GM13976 (cell line): ENCODE measurements around the gene RASAL1.
"Not testable (repeated sequence)": the region's sequence is repeated elsewhere in the genome, so short reads cannot be mapped to it uniquely, and the experiment has no call there.

ENCODE experiments used
- DNase-seq: peaks from one replicate; pipeline ENCODE4 v3.0.0; 2012; ENCODE audit warnings: low spot score
- in situ Hi-C: fragments of 300-500 bp; cut with MboI; formaldehyde crosslinking; loops from one replicate; pipeline ENCODE4 v1.12.0; 2022; ENCODE audit warnings: low sequenced_read_pairs, mixed read lengths, inconsistent platforms; ENCODE audit not compliant: unreplicated experiment
- TF ChIP-seq, protein P1 (sequence below): IDR thresholded peaks from 2 replicates; pipeline ENCODE4 v1.5.1; 2012; ENCODE audit warnings: borderline replicate concordance, mild to moderate bottlenecking; ENCODE audit not compliant: insufficient read depth; ENCODE audit errors: extremely low read depth, missing control alignments, control extremely low read depth

The RASAL1 gene

DNA sequence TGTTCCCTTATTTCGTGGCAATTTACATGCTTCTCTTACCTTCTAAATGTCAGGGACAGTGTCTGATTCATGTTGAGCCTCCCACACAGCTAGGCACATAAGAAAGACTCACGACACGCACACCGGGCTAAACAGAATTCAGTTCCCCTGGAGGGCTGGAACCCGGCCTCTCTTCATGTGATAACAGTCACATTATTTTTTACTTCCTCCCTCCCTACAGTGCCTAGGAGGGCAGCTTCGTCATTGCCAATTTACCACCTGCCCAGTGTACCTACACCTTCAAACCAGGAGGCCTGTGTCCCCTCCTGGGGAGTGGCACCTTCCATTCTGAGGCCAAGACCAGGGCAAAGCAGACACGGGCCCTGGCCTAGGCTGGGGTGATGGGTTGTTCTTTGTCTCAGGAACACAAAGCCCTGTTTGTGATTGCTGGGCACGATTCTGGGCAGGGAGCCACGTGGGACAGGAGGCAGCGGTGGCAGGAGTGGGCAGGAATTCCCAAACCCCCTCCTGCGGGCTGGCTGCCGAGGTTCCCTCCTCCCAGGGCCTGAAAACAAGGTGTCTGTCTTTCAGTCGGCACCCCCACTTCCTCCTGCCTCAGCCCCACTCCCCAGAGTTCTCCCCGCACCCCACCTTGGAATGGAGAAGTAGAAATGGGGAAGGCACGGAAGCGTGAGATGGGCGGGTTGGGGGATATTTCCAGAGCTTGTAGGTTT lies 6.8 kb upstream of the RASAL1 start:
- DNase-seq = no peak
- in situ Hi-C loops = no loop called here
- TF ChIP-seq, protein P1, sequence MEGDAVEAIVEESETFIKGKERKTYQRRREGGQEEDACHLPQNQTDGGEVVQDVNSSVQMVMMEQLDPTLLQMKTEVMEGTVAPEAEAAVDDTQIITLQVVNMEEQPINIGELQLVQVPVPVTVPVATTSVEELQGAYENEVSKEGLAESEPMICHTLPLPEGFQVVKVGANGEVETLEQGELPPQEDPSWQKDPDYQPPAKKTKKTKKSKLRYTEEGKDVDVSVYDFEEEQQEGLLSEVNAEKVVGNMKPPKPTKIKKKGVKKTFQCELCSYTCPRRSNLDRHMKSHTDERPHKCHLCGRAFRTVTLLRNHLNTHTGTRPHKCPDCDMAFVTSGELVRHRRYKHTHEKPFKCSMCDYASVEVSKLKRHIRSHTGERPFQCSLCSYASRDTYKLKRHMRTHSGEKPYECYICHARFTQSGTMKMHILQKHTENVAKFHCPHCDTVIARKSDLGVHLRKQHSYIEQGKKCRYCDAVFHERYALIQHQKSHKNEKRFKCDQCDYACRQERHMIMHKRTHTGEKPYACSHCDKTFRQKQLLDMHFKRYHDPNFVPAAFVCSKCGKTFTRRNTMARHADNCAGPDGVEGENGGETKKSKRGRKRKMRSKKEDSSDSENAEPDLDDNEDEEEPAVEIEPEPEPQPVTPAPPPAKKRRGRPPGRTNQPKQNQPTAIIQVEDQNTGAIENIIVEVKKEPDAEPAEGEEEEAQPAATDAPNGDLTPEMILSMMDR = no peak

DNA sequence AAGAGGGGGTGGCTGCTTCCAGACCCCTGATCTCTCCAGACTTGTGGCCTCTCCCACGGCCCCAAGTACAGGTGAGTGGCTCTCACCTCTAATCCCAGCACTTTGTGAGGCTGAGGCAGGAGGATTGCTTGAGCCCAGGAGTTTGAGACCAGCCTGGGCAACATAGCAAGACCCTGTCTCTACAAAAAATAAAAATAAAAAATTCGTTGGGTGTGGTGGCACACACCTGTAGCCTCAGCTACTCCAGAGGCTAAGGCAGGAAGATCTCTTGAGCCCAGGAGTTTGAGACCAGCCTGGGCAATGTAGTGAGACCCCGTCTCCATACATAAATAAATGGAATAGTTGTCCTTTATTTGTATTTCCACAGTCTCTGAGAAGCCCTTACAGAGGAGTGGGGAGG lies 6.2 kb upstream of the RASAL1 start:
- DNase-seq, in situ Hi-C loops: not testable (repeated sequence)

DNA sequence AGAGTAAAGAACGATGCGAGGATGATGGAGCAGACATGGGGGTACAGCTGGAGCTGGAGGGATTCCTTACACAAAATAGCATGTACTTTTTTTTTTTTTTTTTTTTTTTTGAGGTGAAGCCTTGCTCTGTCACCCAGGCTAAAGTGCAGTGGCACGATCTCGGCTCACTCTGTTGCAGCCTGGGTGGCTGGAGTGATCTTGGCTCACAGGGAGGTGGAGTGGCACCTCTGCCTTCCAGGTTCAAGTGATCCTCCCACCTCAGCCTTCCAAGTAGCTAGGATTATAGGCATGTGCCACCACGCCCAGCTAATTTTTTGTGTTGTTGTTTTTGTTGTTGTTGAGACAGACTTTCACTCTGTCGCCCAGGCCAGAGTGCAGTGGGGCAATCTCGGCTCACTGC lies 5.1 kb upstream of the RASAL1 start:
- in situ Hi-C loops = no loop called here
- TF ChIP-seq, protein P1 = no peak
- DNase-seq = no peak

DNA sequence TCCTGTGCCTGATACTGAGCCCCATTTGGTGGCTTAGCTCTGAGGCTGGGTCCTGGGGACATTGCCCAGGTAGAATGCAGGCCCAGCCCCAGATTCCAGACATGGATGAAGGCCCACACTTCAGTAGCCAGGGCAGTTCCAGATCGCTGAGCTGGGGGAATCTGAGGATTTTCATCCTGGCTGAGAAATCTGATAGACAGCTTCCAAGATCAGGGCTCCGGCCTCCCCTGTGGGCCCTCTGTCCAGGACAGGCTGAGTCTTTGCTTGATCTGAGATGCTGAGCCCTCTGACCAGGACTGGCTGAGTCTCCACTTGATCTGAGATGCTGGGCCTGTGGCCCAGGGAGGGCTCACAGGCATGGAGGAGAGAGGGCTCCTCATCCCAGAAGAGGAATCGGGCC lies 3.3 kb upstream of the RASAL1 start:
- DNase-seq = no peak
- in situ Hi-C loops = no loop called here
- TF ChIP-seq, protein P1 = no peak

DNA sequence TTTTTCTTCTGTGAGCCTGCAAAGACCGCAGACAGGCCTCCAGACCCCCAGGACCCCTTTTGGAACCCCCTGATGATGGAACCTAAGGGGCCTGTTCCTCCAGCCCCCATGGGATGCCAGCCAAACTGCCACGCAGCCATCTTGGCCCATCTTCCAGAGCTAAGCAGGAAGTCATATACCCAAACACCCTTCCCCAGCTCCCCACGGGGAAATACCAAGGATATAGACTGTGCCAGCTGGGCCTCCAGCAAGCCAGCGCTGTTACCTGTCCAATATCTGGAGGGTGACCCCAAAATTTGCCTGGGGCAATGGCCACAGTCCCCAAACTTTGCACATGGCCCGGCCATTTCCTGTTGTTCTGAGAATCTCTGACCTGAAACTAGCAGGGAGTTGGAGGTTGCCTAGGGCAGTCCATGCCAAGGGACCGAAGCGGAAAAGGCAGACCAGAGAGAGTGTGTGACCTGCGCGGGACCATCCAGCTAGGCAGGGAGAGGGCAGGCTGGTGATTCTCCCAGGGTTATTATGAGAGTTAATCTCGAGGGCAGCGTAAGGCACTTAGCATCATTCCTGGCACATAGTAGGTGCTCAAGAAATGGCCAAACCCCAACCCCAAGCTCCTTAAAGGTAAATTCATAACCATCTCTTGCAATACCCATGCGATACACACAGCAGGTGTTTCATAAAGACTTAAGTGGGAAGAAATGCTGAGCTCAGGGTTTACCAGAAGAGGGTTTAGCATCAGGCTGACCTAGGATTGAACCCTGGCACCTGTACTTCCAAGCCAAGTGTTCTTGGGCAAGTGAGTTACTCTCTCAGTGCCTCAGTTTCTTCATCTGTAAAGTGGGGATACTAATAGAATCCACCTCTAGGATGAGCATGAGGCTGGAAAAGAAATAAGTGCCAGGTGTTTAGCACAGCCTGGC lies 2.6 kb upstream of the RASAL1 start:
- in situ Hi-C loops = no loop called here
- no peak for DNase-seq
- TF ChIP-seq, protein P1 = no peak

- TF ChIP-seq, protein P1 = no peak
- in situ Hi-C loops = no loop called here
- no peak for DNase-seq
Observed at GRCh38 chr12:113136990-113137511, 1.5 kb upstream of the RASAL1 start.
